HG03442 (cell line): ENCODE data around the gene NUP205.

Experiments
- ATAC-seq: cut with Tn5 transposase; IDR thresholded peaks from one replicate; pipeline ENCODE4 v1.9.1; 2021; ENCODE audit warnings: mild to moderate bottlenecking, moderate library complexity; ENCODE audit not compliant: unreplicated experiment

The NUP205 gene

GRCh38 chr7:135693558-135693957 is 135.8 kb downstream of the NUP205 start:
- no peak for ATAC-seq

- ATAC-seq = no peak
These were observed 139.7 kb downstream of the NUP205 start for GRCh38 chr7:135697276-135698049.
